ENCODE measurements around the gene GOLGA1. TPM values are rescaled to one million over a fixed set of nuclear protein-coding genes. Genes with fewer than 3 reads are reported as not detected.

GOLGA1 gene
- total and polyA plus RNA-seq, 9 of the 15 experiments (the other 6 are each of a cell fraction or from before 2014, with no cell fraction given): 2.9 to 15.9 (median 8.5) TPM

- TF ChIP-seq RERE (CRISPR knock-in tag; IDR thresholded peaks at IDR 0.05; ENCODE audit: borderline replicate concordance): 0 out of 2 replicates have a peak, but pooled peaks have one; percentile 57
- peak; percentile 45; the same call in 1 of the 2 replicates for TF ChIP-seq VEZF1 (CRISPR knock-in tag; IDR thresholded peaks at IDR 0.05)
- no peak for TF ChIP-seq ZNF766 (CRISPR knock-in tag; conservative IDR thresholded peaks at IDR 0.05)
- TF ChIP-seq ID3 (CRISPR knock-in tag; IDR thresholded peaks at IDR 0.05): no peak
- peak; percentile 82 for TF ChIP-seq ID3 (tag; IDR thresholded peaks at IDR 0.05)
- peak; percentile 54; the same call in 1 of the 2 replicates for TF ChIP-seq HDAC2 (IDR thresholded peaks at IDR 0.05)
- peak; percentile 10; the same call in 1 of the 2 replicates for TF ChIP-seq CREB3L1 (IDR thresholded peaks at IDR 0.05; ENCODE audit: borderline replicate concordance, low read depth)
- TF ChIP-seq NCOA1 (IDR thresholded peaks at IDR 0.05; ENCODE audit: low read depth): no peak
- 0 out of 2 replicates have a peak, but pooled peaks have one; percentile 50 for TF ChIP-seq HNRNPL (IDR thresholded peaks at IDR 0.05; ENCODE audit: low read depth, low read length)
- TF ChIP-seq ZNF512 (tag; IDR thresholded peaks at IDR 0.05): no peak
- TF ChIP-seq CREB3 (tag; conservative IDR thresholded peaks at IDR 0.05; ENCODE audit: low read depth): no peak
- peak in 2 of 3 experiments; percentile 63 to 75 for TF ChIP-seq YY1 (IDR thresholded peaks at IDR 0.05; ENCODE audit: borderline replicate concordance in 1 of 3, control insufficient read depth in 1 of 3, extremely low read depth in 1 of 3, insufficient read depth in 3 of 3, insufficient read length in 1 of 3, insufficient replicate concordance in 2 of 3, low read depth in 1 of 3, low read length in 2 of 3)
- TF ChIP-seq NFE2L1 (tag; IDR thresholded peaks at IDR 0.05; ENCODE audit: borderline replicate concordance, low read depth): no peak
These were observed 87.9 kb downstream of the GOLGA1 start, which contains the start of gene WDR38 (continued) for GRCh38 chr9:124852829-124853531.
